Measurements from ENCODE around the gene ZZZ3. TPM values are rescaled to one million over a fixed set of nuclear protein-coding genes. Genes with fewer than 3 reads are reported as not detected.
"Not testable (repeated sequence)": the region's sequence is repeated elsewhere in the genome, so short reads cannot be mapped to it uniquely, and the experiment has no call there.

The ZZZ3 gene
- total and polyA plus RNA-seq, 10 donors = 10.2 to 85.3 (median 48.7) TPM

- 94 to 98% (median 96%) methylated on average over 4 of the region's 4 CpGs for WGBS, 5 donors
- TF ChIP-seq POLR2AphosphoS5 (IDR thresholded peaks at IDR 0.05) = no peak
- TF ChIP-seq CTCF (IDR thresholded peaks at IDR 0.05 in 8 of 11, conservative IDR thresholded peaks at IDR 0.05 in 3 of 11) = no peak
- no peak for TF ChIP-seq POLR2A (IDR thresholded peaks at IDR 0.05)
- Histone ChIP-seq H3K36me3 (peaks cover 10 to 100% (median 85%) of the 10 kb centered on the region in 6 donors), H3K27me3 (replicated peaks in 1 of 7) (no peaks in the 10 kb centered on the region), H3K4me3 (no peak overlapping the region), H3K27ac (no peak overlapping the region), H3K4me1 (no peaks in the 10 kb centered on the region), H3K9me3 (no peaks in the 10 kb centered on the region)
- intact Hi-C loops (cut with DNase I; ENCODE audit: low total_unique reads) = loop anchor here (10.0 kb wide), 1 partner anchor 249 kb away; no protein-coding TSS in a partner anchor
- DNase-seq = no peak
Measured at GRCh38 chr1:77716065-77716464, 33.6 kb upstream of the ZZZ3 start.

GRCh38 chr1:77709727-77710126, 27.3 kb upstream of the ZZZ3 start:
- intact Hi-C loops (cut with DNase I; ENCODE audit: low total_unique reads) = loop anchor here (10.0 kb wide), 1 partner anchor 255 kb away; no protein-coding TSS in a partner anchor
- Histone ChIP-seq H3K9me3 (no peaks in the 10 kb centered on the region), H3K4me3 (no peak overlapping the region), H3K27ac (no peak overlapping the region), H3K27me3 (replicated peaks in 1 of 7) (no peaks in the 10 kb centered on the region), H3K4me1 (no peaks in the 10 kb centered on the region), H3K36me3 (peaks cover 4 to 88% (median 65%) of the 10 kb centered on the region in 6 donors)
- WGBS, 5 donors = 89 to 98% (median 92%) methylated on average over 3 of the region's 3 CpGs
- no peak for DNase-seq
- TF ChIP-seq POLR2AphosphoS5 (IDR thresholded peaks at IDR 0.05) (no peak), CTCF (IDR thresholded peaks at IDR 0.05 in 8 of 11, conservative IDR thresholded peaks at IDR 0.05 in 3 of 11) (no peak), POLR2A (IDR thresholded peaks at IDR 0.05) (no peak)

GRCh38 chr1:77706321-77706720, 23.9 kb upstream of the ZZZ3 start:
- WGBS, 5 donors = 96 to 98% (median 97%) methylated on average over 4 of the region's 4 CpGs
- intact Hi-C loops (cut with DNase I; ENCODE audit: low total_unique reads) = no loop called here
- Histone ChIP-seq H3K36me3 (peaks cover 0 to 62% (median 38%) of the 10 kb centered on the region in 6 donors), H3K4me3 (no peak overlapping the region), H3K27ac (no peak overlapping the region), H3K27me3 (replicated peaks in 1 of 7) (no peaks in the 10 kb centered on the region), H3K9me3 (no peaks in the 10 kb centered on the region), H3K4me1 (no peaks in the 10 kb centered on the region)
- no peak for DNase-seq
- TF ChIP-seq POLR2A (IDR thresholded peaks at IDR 0.05) (no peak), CTCF (IDR thresholded peaks at IDR 0.05 in 8 of 11, conservative IDR thresholded peaks at IDR 0.05 in 3 of 11) (no peak), POLR2AphosphoS5 (IDR thresholded peaks at IDR 0.05) (no peak)

GRCh38 chr1:77704736-77705135, 22.3 kb upstream of the ZZZ3 start:
- H3K27ac ChIP-seq = no peak overlapping the region
- no peak overlapping the region for H3K4me3 ChIP-seq
- intact Hi-C loops (cut with DNase I; ENCODE audit: low total_unique reads) = no loop called here
- DNase-seq = no peak
- H3K27me3 ChIP-seq (replicated peaks in 1 of 7) = no peaks in the 10 kb centered on the region
- peaks cover 0 to 62% (median 31%) of the 10 kb centered on the region in 6 donors for H3K36me3 ChIP-seq
- WGBS, 5 donors = 32 to 49% (median 40%) methylated on average over 2 of the region's 2 CpGs
- H3K9me3 ChIP-seq = peaks cover 0 to 4% (median 1%) of the 10 kb centered on the region in 8 donors
- TF ChIP-seq POLR2A (IDR thresholded peaks at IDR 0.05) (no peak), CTCF (IDR thresholded peaks at IDR 0.05 in 8 of 11, conservative IDR thresholded peaks at IDR 0.05 in 3 of 11) (no peak), POLR2AphosphoS5 (IDR thresholded peaks at IDR 0.05) (no peak)
- H3K4me1 ChIP-seq = no peaks in the 10 kb centered on the region

GRCh38 chr1:77699673-77700072, 17.2 kb upstream of the ZZZ3 start:
- WGBS, 5 donors = 94 to 100% (median 97%) methylated on average over 1 of the region's 1 CpG
- H3K4me3 ChIP-seq; H3K9me3 ChIP-seq; H3K27me3 ChIP-seq (replicated peaks in 1 of 7); H3K4me1 ChIP-seq; intact Hi-C loops (cut with DNase I; ENCODE audit: low total_unique reads); H3K27ac ChIP-seq; DNase-seq: not testable (repeated sequence)
- peaks cover 0 to 73% (median 37%) of the 10 kb centered on the region in 6 donors for H3K36me3 ChIP-seq

All from spleen (tissue), 11 donors.